Suprapubic skin (tissue), 4 donors: Measurements from ENCODE around the gene CEBPB. TPM values are rescaled to one million over a fixed set of nuclear protein-coding genes. Genes with fewer than 3 reads are reported as not detected.

Source experiments
- DNase-seq, 2 donors: peaks; one replicate each; pipeline ENCODE4 v3.0.0-alpha.2; 2019; ENCODE audit warnings: low spot score in 2 of 2
- H3K27ac ChIP-seq: fragments of 200-600 bp; sonication (generic); one replicate; pipeline ENCODE4 v1.5.1; 2019
- H3K27me3 ChIP-seq: fragments of 200-600 bp; sonication (generic); one replicate; pipeline ENCODE4 v1.5.1; 2019
- H3K36me3 ChIP-seq: fragments of 200-600 bp; sonication (generic); one replicate; pipeline ENCODE4 v1.5.1; 2019
- H3K4me1 ChIP-seq: fragments of 200-600 bp; sonication (generic); one replicate; pipeline ENCODE4 v1.5.1; 2019
- H3K4me3 ChIP-seq: fragments of 200-600 bp; sonication (generic); one replicate; pipeline ENCODE4 v1.5.1; 2019; ENCODE audit warnings: mild to moderate bottlenecking
- H3K9me3 ChIP-seq: fragments of 200-600 bp; sonication (generic); one replicate; pipeline ENCODE4 v1.5.1; 2019
- EP300 ChIP-seq: sonication (generic); formaldehyde crosslinking; IDR thresholded peaks from one replicate; pipeline ENCODE4 v1.6.1; 2017; ENCODE audit warnings: antibody characterized with exemption
- POLR2A ChIP-seq, 2 donors: fragments of 450-650 bp; IDR thresholded peaks; one replicate each; pipeline ENCODE4 v1.6.1; 2017; ENCODE audit warnings: antibody characterized with exemption in 2 of 2, mild to moderate bottlenecking in 2 of 2, moderate library complexity in 2 of 2
- POLR2AphosphoS5 ChIP-seq, 3 donors: sonication (generic); formaldehyde crosslinking; IDR thresholded peaks; one replicate each; pipeline ENCODE4 v1.6.1; 2017; ENCODE audit warnings: antibody characterized with exemption in 3 of 3
- WGBS: methylation state at CpG from one replicate; pipeline ENCODE4 v1.1.5; 2018; 5-methylcytosine and 5-hydroxymethylcytosine counted together
- total RNA-seq, 4 donors: library from RNA; depleted of rRNA; stranded (reverse); fragments of >200 nt; gene quantifications; one replicate each; pipeline ENCODE4 v1.1.0, GENCODE V29; 2016
- TF ChIP-seq, protein P1 (sequence below), 2 donors: fragments of 200-600 bp in 1 of 2; fragments of 450-650 bp in 1 of 2; sonication (generic) in 1 of 2; IDR thresholded peaks; one replicate each; pipeline ENCODE4 v1.5.1; 2016 to 2019; ENCODE audit warnings: antibody characterized with exemption in 2 of 2, mild to moderate bottlenecking in 1 of 2, moderate library complexity in 1 of 2

CEBPB gene
- total RNA-seq, 4 donors from 2014 or later: 43.2 to 83.9 (median 69.2) TPM

DNA sequence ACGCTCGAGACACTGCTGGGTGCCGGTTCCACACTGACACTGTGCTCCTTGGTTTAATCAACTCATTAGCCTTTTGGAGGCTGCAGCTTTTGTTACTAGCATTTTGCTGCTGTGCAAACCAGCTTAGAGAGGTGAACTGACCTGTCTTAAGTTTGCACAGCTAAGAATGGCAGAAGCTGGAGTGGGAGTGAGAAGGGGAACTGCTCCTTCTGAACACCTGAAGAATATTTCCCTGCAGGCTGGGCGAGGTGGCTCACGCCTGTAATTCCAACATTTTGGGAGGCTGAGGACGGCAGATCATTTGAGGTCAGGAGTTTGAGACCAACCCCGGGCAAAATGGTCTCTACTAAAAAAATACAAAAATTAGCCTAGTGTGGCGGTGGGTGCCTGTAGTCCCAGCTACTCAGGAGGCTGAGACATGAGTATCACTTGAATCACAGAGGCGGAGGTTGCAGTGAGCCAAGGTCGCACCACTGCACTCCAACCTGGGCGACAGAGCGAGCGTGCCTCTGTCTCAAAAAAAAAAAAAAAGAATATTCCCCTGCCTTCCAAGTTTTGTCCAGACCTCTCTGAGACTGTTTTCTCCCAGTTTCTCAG, 5.0 kb downstream of the CEBPB start:
- 72% methylated on average over 13 of the region's 13 CpGs for WGBS
- Histone ChIP-seq H3K36me3 (peaks cover 19% of the 10 kb centered on the region), H3K9me3 (no peaks in the 10 kb centered on the region), H3K27ac (peak overlapping the region; percentile 96), H3K4me3 (peak overlapping the region; percentile 75), H3K4me1 (peaks cover 23% of the 10 kb centered on the region), H3K27me3 (no peaks in the 10 kb centered on the region)
- TF ChIP-seq, protein P1, sequence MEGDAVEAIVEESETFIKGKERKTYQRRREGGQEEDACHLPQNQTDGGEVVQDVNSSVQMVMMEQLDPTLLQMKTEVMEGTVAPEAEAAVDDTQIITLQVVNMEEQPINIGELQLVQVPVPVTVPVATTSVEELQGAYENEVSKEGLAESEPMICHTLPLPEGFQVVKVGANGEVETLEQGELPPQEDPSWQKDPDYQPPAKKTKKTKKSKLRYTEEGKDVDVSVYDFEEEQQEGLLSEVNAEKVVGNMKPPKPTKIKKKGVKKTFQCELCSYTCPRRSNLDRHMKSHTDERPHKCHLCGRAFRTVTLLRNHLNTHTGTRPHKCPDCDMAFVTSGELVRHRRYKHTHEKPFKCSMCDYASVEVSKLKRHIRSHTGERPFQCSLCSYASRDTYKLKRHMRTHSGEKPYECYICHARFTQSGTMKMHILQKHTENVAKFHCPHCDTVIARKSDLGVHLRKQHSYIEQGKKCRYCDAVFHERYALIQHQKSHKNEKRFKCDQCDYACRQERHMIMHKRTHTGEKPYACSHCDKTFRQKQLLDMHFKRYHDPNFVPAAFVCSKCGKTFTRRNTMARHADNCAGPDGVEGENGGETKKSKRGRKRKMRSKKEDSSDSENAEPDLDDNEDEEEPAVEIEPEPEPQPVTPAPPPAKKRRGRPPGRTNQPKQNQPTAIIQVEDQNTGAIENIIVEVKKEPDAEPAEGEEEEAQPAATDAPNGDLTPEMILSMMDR (IDR thresholded peaks at IDR 0.05): no peak
- no peak for TF ChIP-seq POLR2A (IDR thresholded peaks at IDR 0.05)
- DNase-seq: no peak

DNA sequence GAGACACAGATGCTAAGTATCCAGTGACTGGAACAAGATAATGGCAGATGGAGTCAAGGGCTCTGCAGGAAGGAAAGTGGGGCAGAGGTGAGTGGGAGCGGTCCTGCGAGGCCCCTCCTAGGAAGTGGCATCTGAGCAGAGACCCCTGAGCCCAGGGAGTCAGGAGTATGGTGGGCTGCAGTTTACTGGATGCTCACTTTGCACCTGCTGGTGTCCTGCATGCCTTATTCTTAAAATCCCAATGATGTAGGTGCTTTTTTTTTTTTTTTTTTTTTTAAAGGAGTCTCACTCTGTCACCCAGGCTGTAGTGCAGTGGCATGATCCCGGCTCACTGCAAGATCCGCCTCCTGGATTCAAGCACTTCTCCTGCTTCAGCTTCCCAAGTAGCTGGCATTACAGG, 5.6 kb downstream of the CEBPB start:
- Histone ChIP-seq H3K4me1 (peaks cover 23% of the 10 kb centered on the region), H3K27ac (no peak overlapping the region), H3K9me3 (no peaks in the 10 kb centered on the region), H3K4me3 (no peak overlapping the region), H3K27me3 (no peaks in the 10 kb centered on the region), H3K36me3 (peaks cover 19% of the 10 kb centered on the region)
- DNase-seq: no peak
- no peak for TF ChIP-seq EP300
- TF ChIP-seq POLR2AphosphoS5 (IDR thresholded peaks at IDR 0.05): no peak
- TF ChIP-seq POLR2A (IDR thresholded peaks at IDR 0.05): no peak
- TF ChIP-seq, protein P1 (IDR thresholded peaks at IDR 0.05): no peak
- whole genome bisulfite sequencing: 91% methylated on average over 4 of the region's 4 CpGs

GRCh38 chr20:50196896-50197295, 6.3 kb downstream of the CEBPB start:
- WGBS: 92% methylated on average over 6 of the region's 6 CpGs
- TF ChIP-seq POLR2AphosphoS5 (IDR thresholded peaks at IDR 0.05) (no peak), POLR2A (IDR thresholded peaks at IDR 0.05) (no peak), EP300 (no peak)
- TF ChIP-seq, protein P1 (IDR thresholded peaks at IDR 0.05): no peak
- H3K4me3 ChIP-seq: no peak overlapping the region
- H3K27me3 ChIP-seq: no peaks in the 10 kb centered on the region
- H3K36me3 ChIP-seq: peaks cover 16% of the 10 kb centered on the region
- H3K9me3 ChIP-seq: no peaks in the 10 kb centered on the region
- no peak overlapping the region for H3K27ac ChIP-seq
- DNase-seq: no peak
- H3K4me1 ChIP-seq: peaks cover 23% of the 10 kb centered on the region

DNA sequence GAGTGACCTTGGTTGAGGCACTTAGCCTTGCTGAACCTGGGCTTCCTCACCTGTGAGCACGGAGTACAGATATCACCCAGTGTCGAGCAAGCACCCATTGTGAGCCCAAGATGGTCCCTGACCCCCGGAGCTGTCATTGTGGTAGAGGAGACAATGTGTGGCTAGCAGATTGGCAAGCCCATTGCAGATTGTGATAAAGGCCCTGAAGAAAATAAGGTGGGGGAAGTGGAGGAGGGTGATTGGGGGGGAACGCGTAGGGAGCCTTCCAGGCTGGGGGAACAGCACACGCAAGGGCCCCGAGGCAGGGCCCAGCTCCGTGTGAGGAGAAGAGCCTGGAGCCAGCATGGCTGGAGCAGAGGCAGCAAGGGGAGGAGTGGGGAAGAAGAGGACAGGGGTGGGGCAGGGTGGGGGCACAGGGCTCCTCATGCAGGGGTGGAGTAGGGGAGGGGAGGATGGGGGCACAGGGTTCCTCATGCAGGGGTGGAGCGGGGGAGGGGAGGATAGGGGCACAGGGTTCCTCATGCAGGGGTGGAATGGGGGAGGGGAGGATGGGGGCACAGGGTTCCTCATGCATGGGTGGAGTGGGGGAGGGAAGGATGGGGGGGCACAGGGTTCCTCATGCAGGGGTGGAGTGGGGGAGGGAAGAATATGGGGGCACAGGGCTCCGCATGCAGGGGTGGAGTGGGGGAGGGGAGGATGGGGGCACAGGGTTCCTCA, 7.0 kb downstream of the CEBPB start:
- H3K4me1 ChIP-seq: peaks cover 23% of the 10 kb centered on the region
- WGBS: 66% methylated on average over 9 of the region's 10 CpGs
- TF ChIP-seq, protein P1 (IDR thresholded peaks at IDR 0.05): no peak
- TF ChIP-seq POLR2AphosphoS5 (IDR thresholded peaks at IDR 0.05) (no peak), POLR2A (IDR thresholded peaks at IDR 0.05) (no peak), EP300 (no peak)
- no peak overlapping the region for H3K27ac ChIP-seq
- no peaks in the 10 kb centered on the region for H3K9me3 ChIP-seq
- no peaks in the 10 kb centered on the region for H3K27me3 ChIP-seq
- no peak overlapping the region for H3K4me3 ChIP-seq
- peaks cover 16% of the 10 kb centered on the region for H3K36me3 ChIP-seq
- DNase-seq: no peak

DNA sequence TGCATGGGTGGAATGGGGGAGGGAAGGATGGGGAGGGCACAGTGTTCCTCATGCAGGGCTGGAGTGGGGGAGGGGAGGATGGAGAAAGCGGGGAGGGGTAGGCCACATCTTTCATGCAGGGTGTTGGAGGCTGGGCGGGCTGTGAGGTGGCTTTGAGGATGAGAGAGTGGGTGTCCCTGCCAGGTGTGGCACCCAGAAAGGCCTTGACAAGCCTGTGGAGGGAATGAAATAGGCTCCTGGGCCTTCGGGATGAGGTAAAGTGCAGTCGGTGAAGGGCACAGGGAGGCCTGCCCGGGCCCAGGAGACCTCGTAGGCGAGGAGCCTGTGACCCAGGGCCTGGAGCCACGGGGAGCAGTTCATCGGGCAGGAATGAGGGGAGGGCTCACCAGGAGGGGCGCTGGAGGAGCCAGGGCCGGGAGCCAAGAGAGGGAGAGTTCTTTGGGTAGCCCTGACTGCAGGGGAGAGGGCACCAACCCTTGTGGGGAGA, 7.6 kb downstream of the CEBPB start:
- WGBS: 48% methylated on average over 11 of the region's 11 CpGs
- peaks cover 15% of the 10 kb centered on the region for H3K36me3 ChIP-seq
- TF ChIP-seq POLR2A (IDR thresholded peaks at IDR 0.05) (no peak), EP300 (no peak), POLR2AphosphoS5 (IDR thresholded peaks at IDR 0.05) (no peak)
- TF ChIP-seq, protein P1 (IDR thresholded peaks at IDR 0.05): no peak
- no peaks in the 10 kb centered on the region for H3K27me3 ChIP-seq
- no peaks in the 10 kb centered on the region for H3K9me3 ChIP-seq
- H3K27ac ChIP-seq: no peak overlapping the region
- H3K4me1 ChIP-seq: peaks cover 22% of the 10 kb centered on the region
- no peak for DNase-seq
- H3K4me3 ChIP-seq: no peak overlapping the region
